GM18505 (cell line): ENCODE data around the gene ERBB4.

ENCODE experiments used
- ATAC-seq: cut with Tn5 transposase; IDR thresholded peaks from one replicate; pipeline ENCODE4 v1.9.1; 2021; ENCODE audit not compliant: unreplicated experiment
- POLR2A ChIP-seq: IDR thresholded peaks from 4 replicates; pipeline ENCODE4 v1.6.1; 2011; ENCODE audit warnings: borderline replicate concordance; ENCODE audit not compliant: insufficient read depth, insufficient read length; ENCODE audit errors: extremely low read depth

The ERBB4 gene

DNA sequence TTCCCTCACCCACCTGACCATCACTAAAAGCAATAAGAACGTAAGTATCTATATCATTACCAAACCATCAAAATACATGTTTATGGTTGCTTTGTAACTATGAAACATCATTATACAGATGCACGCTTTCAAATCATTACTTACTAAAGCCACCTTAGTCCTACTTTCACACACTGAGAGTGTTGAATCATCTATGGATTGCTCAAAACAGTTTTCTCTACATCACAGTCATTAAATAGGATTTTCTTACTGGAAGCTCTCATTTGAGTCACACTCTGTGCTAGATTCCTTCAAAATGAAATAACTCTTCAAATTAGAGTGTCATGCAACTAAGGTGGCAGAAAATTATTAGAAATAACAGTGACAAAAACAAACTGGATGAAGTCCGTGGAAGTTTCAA is 1103.8 kb downstream of the ERBB4 start:
- no peak for ATAC-seq
- TF ChIP-seq POLR2A, result no peak

DNA sequence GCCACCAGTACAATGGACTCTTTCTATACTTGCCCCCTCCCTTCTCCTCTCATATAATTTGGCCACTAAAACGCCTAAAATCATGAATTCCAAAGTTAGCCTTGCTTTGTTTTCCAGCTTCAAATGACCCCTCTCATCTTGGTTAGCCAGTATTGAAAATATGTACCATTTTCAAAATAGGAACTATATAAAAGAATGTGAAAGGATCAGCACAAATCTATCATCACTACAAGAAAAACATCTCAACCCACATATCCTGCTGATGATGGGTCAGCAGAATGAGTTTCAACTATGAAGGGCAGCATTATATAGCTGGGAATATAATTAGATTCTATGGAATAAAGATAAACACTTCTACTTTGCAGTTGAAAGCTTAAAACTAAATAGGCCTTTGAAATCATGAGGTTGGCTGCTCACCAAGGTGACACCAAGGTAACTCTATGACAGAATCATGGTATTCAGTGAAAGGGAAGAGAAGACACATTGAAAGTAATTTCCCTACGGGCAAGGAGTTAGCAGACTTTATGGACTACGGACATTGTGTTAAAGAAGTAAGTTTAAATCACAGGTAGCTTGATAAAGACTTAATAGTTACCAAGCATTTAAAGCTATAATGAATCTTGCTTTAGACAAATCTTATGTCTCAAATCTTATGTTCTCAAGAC is 1109.2 kb downstream of the ERBB4 start:
- TF ChIP-seq POLR2A, result no peak
- no peak for ATAC-seq

DNA sequence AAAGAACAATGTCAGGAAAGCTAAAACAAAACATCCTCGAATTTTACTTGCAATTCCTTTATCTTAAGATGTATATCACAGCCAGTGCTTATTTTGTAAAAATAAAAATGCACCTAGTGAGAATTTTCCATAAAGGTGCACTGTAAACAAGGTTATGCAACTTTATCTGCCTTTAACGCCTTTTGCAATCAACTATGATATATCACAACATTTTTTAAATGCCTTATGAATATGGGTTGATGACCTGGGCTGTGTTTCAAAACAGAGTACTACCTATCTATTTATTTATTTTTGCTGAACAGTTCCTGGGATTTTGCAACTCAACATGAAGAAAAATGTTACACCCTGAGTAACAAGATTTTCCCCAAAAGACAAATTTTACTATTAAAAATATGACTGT is 1112.4 kb downstream of the ERBB4 start:
- TF ChIP-seq POLR2A, result no peak
- ATAC-seq, result no peak

DNA sequence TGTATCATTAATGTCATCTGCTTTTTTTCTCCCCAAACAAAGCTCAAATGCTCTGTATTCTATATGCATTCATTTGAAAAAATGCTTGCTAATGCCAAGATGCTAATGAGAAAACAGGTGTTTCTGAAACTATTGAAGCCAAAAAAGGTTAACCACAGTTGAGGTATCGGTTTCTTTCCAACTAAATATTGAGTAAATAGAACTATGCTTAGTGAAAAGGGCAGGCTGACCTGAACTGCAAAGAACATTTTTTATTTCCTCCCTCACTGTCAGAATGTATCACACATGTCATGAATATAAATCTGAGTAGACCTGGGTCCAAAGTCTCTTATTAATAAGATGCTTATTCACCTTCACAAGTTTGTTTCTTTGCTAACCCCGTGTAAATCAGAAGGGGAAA is 1115.6 kb downstream of the ERBB4 start:
- TF ChIP-seq POLR2A, result no peak
- ATAC-seq, result no peak

DNA sequence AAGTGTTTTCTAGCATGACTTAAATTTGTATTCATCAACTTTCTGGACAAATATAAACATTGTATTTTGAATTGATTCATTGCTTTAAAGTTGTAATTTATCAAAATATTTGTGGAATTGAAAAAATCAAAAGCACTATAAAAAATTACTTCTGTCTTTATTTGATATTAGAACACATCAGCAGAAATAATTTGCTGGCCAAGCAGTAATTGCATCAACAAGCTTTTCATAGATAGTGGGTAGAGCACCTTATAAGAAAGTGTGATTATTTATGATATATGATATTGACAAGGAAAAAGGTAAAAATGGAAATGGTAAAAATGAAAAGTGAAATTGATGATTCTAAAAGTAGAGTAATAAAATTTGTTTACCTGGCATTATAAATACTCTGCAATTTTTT is 1121.1 kb downstream of the ERBB4 start:
- no peak for TF ChIP-seq POLR2A
- no peak for ATAC-seq

DNA sequence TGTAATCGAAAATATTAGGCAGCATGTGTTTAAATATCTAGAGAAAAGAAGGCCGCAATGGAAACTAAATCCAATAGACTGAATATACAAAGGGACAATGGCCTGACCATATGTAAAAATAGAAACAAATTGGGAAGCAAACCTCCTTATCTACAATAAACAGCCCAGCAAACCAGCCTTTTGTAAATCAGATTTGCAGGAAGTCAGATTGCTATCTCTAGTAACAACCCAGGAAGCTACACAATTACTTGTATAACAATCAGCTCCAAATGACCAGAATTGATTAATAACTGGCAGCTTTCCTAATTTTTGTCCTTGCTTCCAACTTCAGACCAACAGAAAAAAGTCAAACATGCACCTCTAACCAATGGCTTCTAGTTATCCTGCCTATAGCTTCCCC is 1122.2 kb downstream of the ERBB4 start:
- TF ChIP-seq POLR2A, result no peak
- no peak for ATAC-seq

DNA sequence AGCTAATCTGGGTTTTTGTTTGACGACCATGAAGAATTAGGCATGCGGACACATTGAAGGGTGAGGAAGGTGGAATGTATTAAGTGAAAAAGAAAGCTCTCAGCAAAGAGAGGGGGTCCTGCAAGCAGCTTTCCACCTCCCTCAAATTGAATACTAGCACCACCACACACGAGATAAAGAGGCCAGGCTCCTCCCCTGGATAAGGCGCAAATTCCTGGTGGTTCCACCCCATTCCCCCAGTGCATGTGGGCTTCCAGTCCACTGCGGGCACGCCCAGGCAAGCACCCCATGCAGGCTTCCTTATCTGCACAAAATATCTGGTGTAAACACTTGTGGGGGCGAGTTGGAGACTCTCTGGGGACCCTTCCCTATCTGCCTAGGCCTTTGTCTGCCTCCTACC is 1124.9 kb downstream of the ERBB4 start:
- TF ChIP-seq POLR2A, result no peak
- no peak for ATAC-seq

DNA sequence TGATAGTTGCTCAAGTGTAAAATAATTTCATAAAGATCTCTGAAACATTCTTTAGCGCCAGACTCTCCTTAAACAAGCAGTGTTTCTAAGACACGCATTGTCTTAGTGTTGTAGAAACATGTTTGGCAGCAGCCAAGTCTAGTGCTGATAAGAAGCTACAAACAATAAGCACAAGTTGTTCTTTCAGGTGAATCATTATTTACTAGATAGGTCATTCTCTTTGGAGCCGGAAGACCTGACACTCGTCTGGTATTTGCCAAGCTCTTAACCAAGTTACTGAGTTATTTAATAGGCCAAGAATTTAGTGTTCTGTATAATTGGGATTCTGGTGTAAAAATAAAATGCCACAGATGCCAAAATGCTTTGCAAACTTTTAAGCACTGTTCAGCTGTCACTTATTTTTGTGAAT is 1130.1 kb downstream of the ERBB4 start:
- no peak for TF ChIP-seq POLR2A
- no peak for ATAC-seq

DNA sequence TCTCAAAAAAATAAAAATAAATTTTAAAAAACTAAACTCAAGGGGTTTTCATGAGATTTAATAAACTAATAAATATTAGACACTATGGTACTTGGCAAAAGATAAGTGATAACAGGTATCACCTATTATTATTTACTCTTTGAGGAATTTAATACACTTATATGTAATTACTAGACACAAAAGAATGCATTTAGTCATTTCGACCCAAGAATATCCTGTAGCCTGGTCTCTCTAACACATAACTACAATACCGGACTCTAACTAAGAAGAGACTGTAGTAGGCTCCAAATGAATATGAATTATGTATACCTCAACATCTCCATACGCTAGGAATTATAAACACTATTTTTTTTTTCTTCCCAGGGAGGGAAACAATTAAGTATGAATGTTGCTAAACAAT is 1131.5 kb downstream of the ERBB4 start:
- ATAC-seq, result no peak
- no peak for TF ChIP-seq POLR2A

DNA sequence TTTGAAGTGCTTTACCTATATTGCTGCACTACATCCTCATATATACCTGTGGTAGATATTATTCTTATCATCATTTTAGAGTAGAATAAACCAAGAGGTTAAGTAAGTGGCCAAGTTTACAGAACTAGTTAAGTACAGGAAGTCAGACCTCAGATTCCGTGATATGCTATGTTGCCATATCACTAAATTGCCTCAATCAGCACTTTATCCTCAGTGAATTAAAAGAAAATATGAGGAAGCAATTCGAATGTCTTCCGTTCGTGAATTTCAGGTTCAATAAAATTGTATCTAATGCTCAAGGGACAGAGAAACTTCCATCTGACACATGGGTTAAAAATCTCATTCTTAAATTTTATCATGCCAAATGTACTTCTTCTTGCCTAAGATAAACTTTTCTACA is 1133.6 kb downstream of the ERBB4 start:
- ATAC-seq, result no peak
- TF ChIP-seq POLR2A, result no peak

DNA sequence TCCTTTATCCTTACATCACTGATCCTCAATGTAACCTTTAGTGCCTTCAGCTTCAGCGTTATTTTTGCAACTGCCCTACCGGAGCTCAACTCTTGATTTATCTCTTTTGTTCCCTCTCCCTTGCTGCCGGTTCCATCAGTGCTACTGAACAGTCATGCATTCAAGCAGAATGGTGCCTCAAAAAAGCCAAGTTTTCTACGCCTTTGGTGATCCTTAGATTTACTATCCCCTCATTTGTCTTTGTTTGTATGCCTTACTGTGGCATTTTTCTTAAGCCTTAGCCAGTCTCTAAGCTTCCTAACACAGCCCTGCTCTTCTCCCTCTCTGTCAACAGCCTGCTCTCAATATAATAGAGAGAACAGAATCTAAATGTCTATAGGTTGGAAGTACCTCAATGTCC is 1134.5 kb downstream of the ERBB4 start:
- no peak for ATAC-seq
- no peak for TF ChIP-seq POLR2A

DNA sequence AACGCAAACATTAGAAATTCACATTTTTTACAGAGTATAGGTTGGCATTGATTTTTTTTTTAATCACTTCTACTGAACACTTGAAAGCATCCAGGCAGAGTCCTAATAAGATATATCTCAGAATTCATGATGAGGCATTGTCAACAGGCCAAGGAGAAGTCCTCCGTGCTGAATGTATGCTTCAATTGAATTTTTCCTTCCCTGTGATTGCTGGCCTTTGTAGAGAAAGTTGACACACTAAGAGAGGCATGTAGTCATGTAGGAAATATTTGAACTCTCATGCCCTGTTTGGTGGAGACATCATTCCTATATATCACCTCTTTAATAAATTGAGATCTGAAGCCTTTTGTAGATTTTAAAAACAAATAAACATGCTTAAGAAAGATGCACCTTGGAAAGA is 1137.3 kb downstream of the ERBB4 start:
- TF ChIP-seq POLR2A, result no peak
- no peak for ATAC-seq

DNA sequence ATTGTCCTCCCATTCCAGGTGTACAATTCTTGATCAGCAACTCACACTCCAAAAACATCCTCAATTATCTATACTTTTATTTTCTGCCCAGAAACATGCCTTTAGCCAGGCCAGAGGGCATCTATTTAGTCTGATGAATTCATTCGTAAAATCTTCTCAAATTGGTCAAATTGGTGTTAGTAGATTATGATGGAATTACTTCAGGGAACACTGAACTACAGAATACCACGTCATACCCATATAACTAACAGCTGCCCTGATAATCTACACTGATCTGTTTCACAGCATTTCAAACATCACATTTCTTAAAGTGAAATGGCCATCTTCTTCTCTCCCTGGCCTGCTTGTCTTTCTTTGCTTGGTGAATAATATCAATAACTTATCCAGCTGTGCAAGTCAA is 1140.8 kb downstream of the ERBB4 start:
- ATAC-seq, result no peak
- TF ChIP-seq POLR2A, result no peak

DNA sequence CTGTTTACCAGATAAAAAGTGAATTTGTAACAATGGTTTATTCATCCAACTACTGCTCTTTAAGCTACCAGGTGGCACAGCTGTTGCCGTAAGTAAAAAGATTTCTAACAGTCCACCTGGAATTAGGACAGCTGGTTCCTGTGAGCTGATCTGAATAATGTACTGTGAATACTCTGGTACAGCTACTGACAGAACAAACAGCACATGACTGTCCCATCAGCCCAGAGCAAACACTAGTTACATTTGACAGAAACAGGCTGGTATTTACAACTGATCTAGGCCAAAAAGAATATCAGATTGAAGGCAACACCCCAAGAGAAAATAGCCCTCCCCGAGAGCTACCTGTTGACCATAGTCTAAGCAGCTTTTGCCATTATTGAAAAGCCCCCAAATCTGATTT is 1141.8 kb downstream of the ERBB4 start:
- TF ChIP-seq POLR2A, result no peak
- no peak for ATAC-seq

DNA sequence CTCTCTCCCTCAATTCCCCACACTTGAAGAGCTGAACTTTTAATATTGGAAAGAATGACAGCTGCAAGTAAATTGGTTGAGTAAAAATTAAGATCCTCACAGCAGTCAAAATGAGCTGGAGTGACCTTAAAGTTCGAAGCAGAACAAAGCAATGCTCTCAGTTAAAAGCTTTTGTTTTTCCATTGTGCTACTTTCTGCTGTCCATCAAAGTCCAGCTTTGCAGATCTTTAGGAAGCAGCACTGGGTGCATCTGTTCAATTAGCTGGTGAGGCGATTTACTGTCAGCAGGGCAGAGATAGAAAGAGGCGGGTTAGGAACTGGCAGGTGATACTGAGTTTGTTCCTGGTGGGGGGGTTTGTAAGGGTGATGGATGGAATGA is 1147.4 kb downstream of the ERBB4 start:
- ATAC-seq, result no peak
- no peak for TF ChIP-seq POLR2A
